IPS-20b (cell line): Measurements from ENCODE around the gene DNAJB12.
"Not testable (repeated sequence)": the region's sequence is repeated elsewhere in the genome, so short reads cannot be mapped to it uniquely, and the experiment has no call there.

ENCODE experiments used
- H3K27ac ChIP-seq: one replicate; pipeline ENCODE4 v1.5.1; 2013; ENCODE audit warnings: low read length
- H3K27me3 ChIP-seq: 2 replicates; pipeline ENCODE4 v1.6.1; 2013; ENCODE audit warnings: mild to moderate bottlenecking, low read length, inconsistent platforms; ENCODE audit not compliant: insufficient read depth
- H3K36me3 ChIP-seq: 2 replicates; pipeline ENCODE4 v1.6.1; 2013; ENCODE audit warnings: low read depth, mild to moderate bottlenecking, inconsistent platforms, low read length, moderate library complexity; ENCODE audit not compliant: insufficient read depth
- H3K4me1 ChIP-seq: 2 replicates; pipeline ENCODE4 v1.6.1; 2013; ENCODE audit warnings: mild to moderate bottlenecking, control low read depth, inconsistent platforms, low read length, moderate library complexity; ENCODE audit not compliant: insufficient read depth
- H3K4me3 ChIP-seq: 2 replicates; pipeline ENCODE4 v1.5.1; 2013; ENCODE audit warnings: mild to moderate bottlenecking, low read length, inconsistent platforms
- H3K9ac ChIP-seq: 2 replicates; pipeline ENCODE4 v1.6.1; 2013; ENCODE audit warnings: low read depth, mild to moderate bottlenecking, inconsistent platforms, low read length, moderate library complexity
- H3K9me3 ChIP-seq: 2 replicates; pipeline ENCODE4 v1.6.1; 2013; ENCODE audit warnings: mild to moderate bottlenecking, low read depth, low read length, inconsistent platforms; ENCODE audit not compliant: insufficient read depth

Gene DNAJB12

GRCh38 chr10:72351479-72351878 lies 3.2 kb downstream of the DNAJB12 start:
- peaks cover 13% of the 10 kb centered on the region for H3K4me1 ChIP-seq
- no peaks in the 10 kb centered on the region for H3K9me3 ChIP-seq
- no peak overlapping the region for H3K4me3 ChIP-seq
- no peaks in the 10 kb centered on the region for H3K27me3 ChIP-seq
- H3K36me3 ChIP-seq, result peaks cover 24% of the 10 kb centered on the region; the same call in 1 of the 2 replicates
- no peak overlapping the region for H3K9ac ChIP-seq
- H3K27ac ChIP-seq, result no peak overlapping the region

- Histone ChIP-seq H3K27me3 (no peaks in the 10 kb centered on the region), H3K9me3 (no peaks in the 10 kb centered on the region), H3K9ac (no peak overlapping the region), H3K4me3 (no peak overlapping the region), H3K36me3 (peaks cover 24% of the 10 kb centered on the region; the same call in 1 of the 2 replicates), H3K27ac (no peak overlapping the region), H3K4me1 (peaks cover 13% of the 10 kb centered on the region)
Observed at GRCh38 chr10:72349438-72349837, 5.3 kb downstream of the DNAJB12 start.

- Histone ChIP-seq H3K4me3 (no peak overlapping the region), H3K4me1 (peaks cover 9% of the 10 kb centered on the region), H3K27me3 (no peaks in the 10 kb centered on the region), H3K36me3 (peaks cover 32% of the 10 kb centered on the region; the same call in 1 of the 2 replicates), H3K9ac (no peak overlapping the region), H3K27ac (no peak overlapping the region), H3K9me3 (no peaks in the 10 kb centered on the region)
Observed at GRCh38 chr10:72348282-72348681, 6.4 kb downstream of the DNAJB12 start.

DNA sequence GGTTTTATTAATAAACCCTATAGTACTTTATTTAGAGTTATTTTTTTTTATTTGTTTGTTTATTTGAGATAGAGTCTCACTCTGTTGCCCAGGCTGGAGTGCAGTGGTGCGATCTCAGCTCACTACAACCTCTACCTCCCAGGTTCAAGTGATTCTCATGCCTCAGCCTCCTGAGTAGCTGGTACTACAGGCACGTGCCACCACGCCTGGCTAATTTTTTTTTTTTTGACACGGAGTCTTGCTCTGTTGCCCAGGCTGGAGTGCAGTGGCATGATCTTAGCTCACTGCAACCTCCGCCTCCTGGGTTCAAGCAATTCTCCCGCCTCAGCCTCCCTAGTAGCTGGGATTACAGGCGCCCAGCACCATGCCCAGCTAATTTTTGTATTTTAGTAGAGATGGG lies 8.6 kb downstream of the DNAJB12 start:
- H3K4me3 ChIP-seq, H3K27me3 ChIP-seq, H3K9me3 ChIP-seq, H3K27ac ChIP-seq, H3K9ac ChIP-seq, H3K4me1 ChIP-seq: not testable (repeated sequence)
- peaks cover 46% of the 10 kb centered on the region for H3K36me3 ChIP-seq

DNA sequence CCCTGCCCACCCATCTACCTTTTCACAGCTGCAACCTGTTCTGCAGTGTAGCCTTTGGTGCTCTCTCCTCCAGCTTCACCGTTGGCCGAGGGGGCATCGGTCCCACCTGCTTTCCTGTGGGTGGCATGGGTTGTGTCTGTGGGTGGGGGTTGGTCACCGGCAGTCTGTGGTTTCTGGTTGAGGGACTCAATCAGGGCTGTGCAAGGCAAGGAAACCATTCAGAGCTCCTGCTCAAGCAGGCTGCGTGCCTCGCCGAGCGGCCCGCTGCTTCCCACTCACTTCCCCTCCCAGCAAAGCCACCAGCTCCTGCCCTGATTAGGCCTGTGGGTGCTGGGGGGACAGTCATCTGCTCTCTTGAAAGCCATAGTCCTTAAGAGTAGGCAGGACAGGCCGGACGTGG lies 9.8 kb downstream of the DNAJB12 start:
- H3K27ac ChIP-seq, result no peak overlapping the region
- no peaks in the 10 kb centered on the region for H3K4me1 ChIP-seq
- H3K27me3 ChIP-seq, result no peaks in the 10 kb centered on the region
- no peak overlapping the region for H3K9ac ChIP-seq
- peaks cover 43% of the 10 kb centered on the region for H3K36me3 ChIP-seq
- H3K9me3 ChIP-seq, result no peaks in the 10 kb centered on the region
- H3K4me3 ChIP-seq, result no peak overlapping the region

DNA sequence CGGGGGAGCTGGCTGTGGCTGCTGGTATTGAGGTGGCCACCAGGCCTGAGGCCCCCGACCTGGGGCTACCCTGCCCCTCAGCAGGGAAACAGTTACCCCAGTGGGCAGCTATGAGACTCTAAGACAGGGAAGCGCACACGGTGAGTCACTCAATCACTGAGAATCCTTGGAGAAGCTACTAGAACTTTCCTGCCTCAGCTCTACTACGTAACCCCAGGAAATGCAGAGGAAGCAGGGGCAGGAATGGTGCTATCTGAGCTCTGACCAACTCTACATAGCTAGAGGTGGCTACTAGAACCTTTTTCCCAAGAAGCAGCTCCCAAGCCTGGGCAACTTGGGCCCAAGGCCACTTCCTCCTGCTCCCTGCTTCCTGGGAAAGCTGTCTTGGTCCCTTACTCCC lies 11.8 kb downstream of the DNAJB12 start:
- Histone ChIP-seq H3K36me3 (peaks cover 34% of the 10 kb centered on the region), H3K4me1 (no peaks in the 10 kb centered on the region), H3K27me3 (no peaks in the 10 kb centered on the region), H3K9me3 (no peaks in the 10 kb centered on the region), H3K27ac (no peak overlapping the region), H3K9ac (no peak overlapping the region), H3K4me3 (no peak overlapping the region)

GRCh38 chr10:72340510-72341261 lies 14.0 kb downstream of the DNAJB12 start:
- H3K9ac ChIP-seq, result no peak overlapping the region
- H3K27ac ChIP-seq, result no peak overlapping the region
- H3K27me3 ChIP-seq, result no peaks in the 10 kb centered on the region
- H3K4me3 ChIP-seq, result no peak overlapping the region
- no peaks in the 10 kb centered on the region for H3K4me1 ChIP-seq
- H3K9me3 ChIP-seq, result no peaks in the 10 kb centered on the region
- peaks cover 54% of the 10 kb centered on the region for H3K36me3 ChIP-seq

DNA sequence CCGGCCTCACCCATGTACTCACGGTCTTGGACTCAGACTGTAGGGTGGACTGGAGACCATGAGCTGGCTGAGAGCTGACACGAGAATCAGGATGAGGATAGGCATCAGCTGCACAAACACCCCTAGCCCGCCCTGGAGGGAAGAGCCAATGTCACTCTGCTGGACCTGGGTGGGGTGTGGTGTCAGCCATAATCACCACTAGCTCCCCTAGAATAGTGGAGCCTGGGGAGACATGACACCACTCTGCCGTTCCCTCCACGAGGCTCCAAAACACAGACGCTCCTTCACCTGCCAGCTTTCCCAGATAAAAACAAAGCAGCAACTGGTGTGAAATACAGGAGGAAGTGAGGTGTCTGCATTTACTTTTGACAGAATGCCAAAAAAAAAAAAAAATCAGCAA lies 16.5 kb downstream of the DNAJB12 start:
- Histone ChIP-seq H3K4me1 (peaks cover 5% of the 10 kb centered on the region; the same call in 1 of the 2 replicates), H3K27me3 (no peaks in the 10 kb centered on the region), H3K4me3 (no peak overlapping the region), H3K36me3 (peaks cover 60% of the 10 kb centered on the region), H3K9me3 (no peaks in the 10 kb centered on the region), H3K9ac (no peak overlapping the region), H3K27ac (no peak overlapping the region)

DNA sequence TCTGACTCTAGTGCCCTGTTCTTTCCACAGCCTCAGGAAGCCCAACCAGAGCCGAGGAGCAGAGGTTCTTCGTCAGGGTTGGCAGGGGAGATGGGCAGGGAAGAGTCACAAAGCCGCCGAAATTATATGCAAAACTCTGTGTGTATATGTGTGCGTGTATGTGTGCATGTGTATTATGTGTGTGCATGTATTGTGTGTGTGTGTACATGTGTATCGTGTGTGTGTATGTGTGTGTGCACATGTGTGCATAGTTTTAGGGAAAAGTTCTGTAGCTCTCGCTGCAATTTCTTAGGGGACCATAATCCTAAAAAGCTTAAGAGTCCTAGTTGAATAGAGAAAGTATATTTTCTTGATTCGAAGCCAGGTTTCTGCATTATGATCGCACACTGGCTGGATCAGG lies 17.0 kb downstream of the DNAJB12 start:
- Histone ChIP-seq H3K27ac (no peak overlapping the region), H3K9ac (no peak overlapping the region), H3K36me3 (peaks cover 56% of the 10 kb centered on the region), H3K4me3 (no peak overlapping the region), H3K4me1 (peaks cover 5% of the 10 kb centered on the region; the same call in 1 of the 2 replicates), H3K27me3 (no peaks in the 10 kb centered on the region), H3K9me3 (no peaks in the 10 kb centered on the region)

- peaks cover 53% of the 10 kb centered on the region for H3K36me3 ChIP-seq
Observed at GRCh38 chr10:72337039-72337629, 17.6 kb downstream of the DNAJB12 start.

GRCh38 chr10:72336259-72337038 lies 18.3 kb downstream of the DNAJB12 start:
- Histone ChIP-seq H3K27me3 (no peaks in the 10 kb centered on the region), H3K4me1 (peaks cover 12% of the 10 kb centered on the region), H3K9ac (no peak overlapping the region), H3K9me3 (no peaks in the 10 kb centered on the region), H3K4me3 (no peak overlapping the region), H3K27ac (no peak overlapping the region), H3K36me3 (peaks cover 48% of the 10 kb centered on the region)

More at GRCh38 chr10:72337039-72337629, 17.6 kb downstream of the DNAJB12 start:
- no peak overlapping the region for H3K27ac ChIP-seq
- H3K9me3 ChIP-seq, result no peaks in the 10 kb centered on the region
- H3K4me3 ChIP-seq, result no peak overlapping the region
- no peaks in the 10 kb centered on the region for H3K27me3 ChIP-seq
- peaks cover 7% of the 10 kb centered on the region; the same call in 1 of the 2 replicates for H3K4me1 ChIP-seq
- H3K9ac ChIP-seq, result no peak overlapping the region
